BJ (cell line): ENCODE measurements around the gene KIF26B. TPM values are rescaled to one million over a fixed set of nuclear protein-coding genes. Genes with fewer than 3 reads are reported as not detected.

Source experiments
- CTCF ChIA-PET: fragments of 350-600 bp; formaldehyde crosslinking; extraction: SDS; loops from one replicate; lab custom pipeline; 2021; ENCODE audit warnings: antibody characterized with exemption, inconsistent platforms; lab: Yijun Ruan, JAX
- POLR2A ChIA-PET: fragments of 300-600 bp; sonication (Branson Sonifier 250); formaldehyde crosslinking; extraction: SDS; loops from one replicate; lab custom pipeline; 2021; ENCODE audit warnings: antibody characterized with exemption; lab: Charles Lee
- DNase-seq: peaks from one replicate; pipeline ENCODE4 v3.0.0-alpha.2; 2011; ENCODE audit warnings: low read depth
- H3K27me3 ChIP-seq: 2 replicates; pipeline ENCODE4 v1.6.0; 2011; ENCODE audit warnings: low read length; ENCODE audit not compliant: control insufficient read depth, insufficient read depth
- H3K36me3 ChIP-seq: 2 replicates; pipeline ENCODE4 v1.5.1; 2011; ENCODE audit warnings: low read length; ENCODE audit not compliant: control insufficient read depth, insufficient read depth
- H3K4me3 ChIP-seq: 2 replicates; pipeline ENCODE4 v1.5.1; 2011; ENCODE audit warnings: low read depth, mild to moderate bottlenecking, control low read depth, low read length
- polyA plus RNA-seq: library from polyadenylated mRNA; depleted of rRNA; stranded (reverse); fragments of >200 nt; gene quantifications from 2 replicates; pipeline ENCODE4 v1.2.3, GENCODE V29; 2011
- TF ChIP-seq, protein P1 (sequence below): IDR thresholded peaks from 2 replicates; pipeline ENCODE4 v1.5.1; 2011; ENCODE audit warnings: low read depth, mild to moderate bottlenecking, control low read depth, inconsistent platforms, low read length, moderate library complexity; ENCODE audit not compliant: insufficient read depth

Gene KIF26B
- polyA plus RNA-seq, 1 experiment = 2.8 TPM

- CTCF ChIA-PET = no interaction called here
- DNase-seq = no peak
- TF ChIP-seq, protein P1, sequence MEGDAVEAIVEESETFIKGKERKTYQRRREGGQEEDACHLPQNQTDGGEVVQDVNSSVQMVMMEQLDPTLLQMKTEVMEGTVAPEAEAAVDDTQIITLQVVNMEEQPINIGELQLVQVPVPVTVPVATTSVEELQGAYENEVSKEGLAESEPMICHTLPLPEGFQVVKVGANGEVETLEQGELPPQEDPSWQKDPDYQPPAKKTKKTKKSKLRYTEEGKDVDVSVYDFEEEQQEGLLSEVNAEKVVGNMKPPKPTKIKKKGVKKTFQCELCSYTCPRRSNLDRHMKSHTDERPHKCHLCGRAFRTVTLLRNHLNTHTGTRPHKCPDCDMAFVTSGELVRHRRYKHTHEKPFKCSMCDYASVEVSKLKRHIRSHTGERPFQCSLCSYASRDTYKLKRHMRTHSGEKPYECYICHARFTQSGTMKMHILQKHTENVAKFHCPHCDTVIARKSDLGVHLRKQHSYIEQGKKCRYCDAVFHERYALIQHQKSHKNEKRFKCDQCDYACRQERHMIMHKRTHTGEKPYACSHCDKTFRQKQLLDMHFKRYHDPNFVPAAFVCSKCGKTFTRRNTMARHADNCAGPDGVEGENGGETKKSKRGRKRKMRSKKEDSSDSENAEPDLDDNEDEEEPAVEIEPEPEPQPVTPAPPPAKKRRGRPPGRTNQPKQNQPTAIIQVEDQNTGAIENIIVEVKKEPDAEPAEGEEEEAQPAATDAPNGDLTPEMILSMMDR = no peak
- H3K4me3 ChIP-seq = no peak overlapping the region
- H3K27me3 ChIP-seq = no peaks in the 10 kb centered on the region; the same call in 1 of the 2 replicates
- POLR2A ChIA-PET = no interaction called here
- 0 out of 2 replicates have a peak, but pooled peaks cover 1% of the 10 kb centered on the region for H3K36me3 ChIP-seq
Measured at GRCh38 chr1:245234217-245235081, 79.7 kb downstream of the KIF26B start.

DNA sequence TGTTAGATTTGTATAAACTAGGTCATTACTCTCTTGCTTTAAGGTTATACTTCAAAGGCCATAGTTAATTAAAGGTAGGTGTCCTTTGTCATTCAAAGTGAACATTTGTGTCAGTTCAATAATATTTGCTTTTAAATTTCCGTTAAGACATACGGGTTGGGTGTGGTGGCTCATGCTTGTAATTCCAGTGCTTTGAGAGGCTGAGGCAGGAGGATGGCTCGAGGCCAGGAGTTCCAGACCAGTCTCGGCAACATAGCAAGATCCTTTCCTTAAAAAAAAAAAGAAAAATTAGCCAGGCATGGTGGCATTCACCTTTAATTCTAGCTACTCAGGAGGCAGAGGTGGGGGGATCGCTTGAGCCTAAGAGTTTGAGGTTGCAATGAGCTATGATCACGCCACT is 80.4 kb downstream of the KIF26B start:
- Histone ChIP-seq H3K36me3 (0 out of 2 replicates have a peak, but pooled peaks cover 1% of the 10 kb centered on the region), H3K4me3 (no peak overlapping the region), H3K27me3 (no peaks in the 10 kb centered on the region; the same call in 1 of the 2 replicates)
- TF ChIP-seq, protein P1 = no peak
- POLR2A ChIA-PET = no interaction called here
- CTCF ChIA-PET = no interaction called here
- no peak for DNase-seq

GRCh38 chr1:245240648-245241165 is 85.9 kb downstream of the KIF26B start:
- POLR2A ChIA-PET = no interaction called here
- Histone ChIP-seq H3K4me3 (no peak overlapping the region), H3K36me3 (0 out of 2 replicates have a peak, but pooled peaks cover 1% of the 10 kb centered on the region), H3K27me3 (no peaks in the 10 kb centered on the region; the same call in 1 of the 2 replicates)
- CTCF ChIA-PET = interaction anchor here (1.1 kb wide), 1 partner anchor 23 kb away, joined by 3 read pairs; no protein-coding TSS in a partner anchor
- TF ChIP-seq, protein P1 = no peak
- no peak for DNase-seq

DNA sequence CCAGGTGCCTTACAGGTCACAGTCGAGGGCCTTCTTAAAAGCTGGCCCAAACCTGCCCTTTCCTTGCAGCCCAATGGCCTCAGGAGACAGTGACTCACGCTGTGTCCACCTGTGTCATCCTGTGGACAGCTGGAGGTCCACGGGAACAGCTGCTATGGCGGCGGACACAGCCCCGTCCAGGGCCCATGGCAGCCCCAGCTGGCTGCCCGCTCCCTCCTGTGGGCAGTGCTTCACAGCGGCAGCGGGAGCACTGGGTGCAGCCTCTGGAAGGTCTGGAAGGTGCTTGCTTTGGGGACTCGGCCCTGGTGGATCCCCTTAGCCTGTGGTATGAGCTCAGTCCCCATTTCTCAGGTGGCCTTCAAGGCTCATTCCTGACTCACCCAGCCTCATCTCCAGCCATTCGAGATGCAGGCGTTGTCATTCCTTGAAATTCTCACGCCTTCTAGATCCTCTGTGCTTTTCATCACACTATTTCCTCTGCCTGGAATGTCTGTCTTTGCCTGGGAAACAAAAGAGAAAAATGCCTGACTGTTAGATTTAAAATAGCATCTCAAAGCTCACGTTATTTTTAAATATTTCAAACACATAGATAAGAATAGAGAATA is 86.8 kb downstream of the KIF26B start:
- no peak for DNase-seq
- Histone ChIP-seq H3K27me3 (no peaks in the 10 kb centered on the region; the same call in 1 of the 2 replicates), H3K4me3 (no peak overlapping the region), H3K36me3 (0 out of 2 replicates have a peak, but pooled peaks cover 1% of the 10 kb centered on the region)
- CTCF ChIA-PET = interaction anchor here (0.6 to 1.1 kb wide), 2 partner anchors 22 to 133 kb away, joined by 3 read pairs; no protein-coding TSS in a partner anchor
- POLR2A ChIA-PET = no interaction called here
- TF ChIP-seq, protein P1 = no peak

- TF ChIP-seq, protein P1 = no peak
- CTCF ChIA-PET = no interaction called here
- DNase-seq = no peak
- Histone ChIP-seq H3K27me3 (no peaks in the 10 kb centered on the region), H3K4me3 (no peak overlapping the region), H3K36me3 (no peaks in the 10 kb centered on the region)
- POLR2A ChIA-PET = no interaction called here
Measured at GRCh38 chr1:245242989-245243388, 88.2 kb downstream of the KIF26B start.
